ENCODE results near the gene PHACTR3. TPM values are rescaled to one million over a fixed set of nuclear protein-coding genes. Genes with fewer than 3 reads are reported as not detected.

PHACTR3 gene
- total and polyA plus RNA-seq, 2 donors (not counting 3 experiments of a cell fraction or from before 2014, with no cell fraction given): not detected

DNA sequence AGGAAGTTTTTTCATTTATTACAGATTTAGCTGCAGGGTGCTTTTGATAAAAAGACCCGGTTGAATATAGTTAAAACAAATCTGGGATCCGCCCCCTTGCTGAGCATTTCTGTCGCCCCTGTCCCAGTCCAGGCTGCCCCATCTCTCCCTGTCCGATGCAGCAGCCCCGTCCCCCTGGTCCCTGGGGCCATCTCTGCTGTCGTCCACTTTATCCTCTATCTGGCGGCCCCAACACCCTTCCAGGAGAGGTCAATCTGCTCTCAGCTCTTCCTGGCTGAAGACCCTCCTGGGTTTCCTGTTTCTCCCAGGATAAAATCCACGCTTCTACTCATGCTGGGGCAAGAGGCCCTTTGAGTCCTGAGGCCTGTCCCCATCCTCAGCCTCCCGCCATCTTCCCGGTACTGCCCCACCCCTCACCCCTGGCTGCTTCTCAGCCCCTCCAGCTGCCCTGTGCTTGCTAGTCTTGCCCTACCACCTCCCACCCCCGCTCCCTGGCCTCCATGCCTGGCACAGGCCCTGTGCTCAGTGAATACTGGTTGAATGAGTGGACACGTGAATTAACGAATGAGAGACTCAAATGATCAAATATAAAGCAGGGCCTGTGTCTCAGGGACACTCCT lies 16.0 kb upstream of the PHACTR3 start:
- Histone ChIP-seq H3K27ac (ENCODE audit: insufficient read depth, low read depth, low read length) (no peak overlapping the region), H3K9me3 (replicated peaks; ENCODE audit: control insufficient read depth, insufficient read depth, low read length) (no peaks in the 10 kb centered on the region), H3K9me1 (replicated peaks; ENCODE audit: control insufficient read depth, extremely low read depth, insufficient read depth, low read length) (no peaks in the 10 kb centered on the region), H3K79me2 (ENCODE audit: control insufficient read depth, insufficient read depth, low read length) (no peaks in the 10 kb centered on the region), H3K4me2 (ENCODE audit: insufficient read depth, low read length) (no peak overlapping the region), H3K27me3 (ENCODE audit: control insufficient read depth in 2 of 2, insufficient read depth in 2 of 2, low read length in 2 of 2) (no peaks in the 10 kb centered on the region), H4K20me1 (replicated peaks; ENCODE audit: control insufficient read depth, extremely low read depth, insufficient read depth, low read length) (no peaks in the 10 kb centered on the region), H3K9ac (replicated peaks; ENCODE audit: extremely low read depth, insufficient read depth, low read length) (no peak overlapping the region), H3K36me3 (ENCODE audit: control insufficient read depth in 2 of 2, extremely low read depth in 1 of 2, insufficient read depth in 2 of 2, low read length in 2 of 2) (no peaks in the 10 kb centered on the region), H3K4me3 (replicated peaks in 1 of 3; ENCODE audit: insufficient read depth in 1 of 3, low read depth in 1 of 3, low read length in 3 of 3) (no peak overlapping the region), H3K4me1 (ENCODE audit: control insufficient read depth, extremely low read depth, insufficient read depth, low read length) (no peaks in the 10 kb centered on the region), H2AFZ (ENCODE audit: low read depth, low read length) (no peak overlapping the region)
- DNase-seq (ENCODE audit: low read depth, low spot score): no peak
- no TSS peak for BruUV-seq (replicated peaks)
- intact Hi-C loops (cut with micrococcal nuclease): no loop called here
- ChIA-PET CTCF (no interaction called here), POLR2A (no interaction called here)
- no peak for TF ChIP-seq MYC (IDR thresholded peaks at IDR 0.05; ENCODE audit: low read depth, low read length)
- TF ChIP-seq POLR2AphosphoS5 (IDR thresholded peaks at IDR 0.05; ENCODE audit: insufficient read depth, low read depth, low read length): no peak
- TF ChIP-seq, protein P1, sequence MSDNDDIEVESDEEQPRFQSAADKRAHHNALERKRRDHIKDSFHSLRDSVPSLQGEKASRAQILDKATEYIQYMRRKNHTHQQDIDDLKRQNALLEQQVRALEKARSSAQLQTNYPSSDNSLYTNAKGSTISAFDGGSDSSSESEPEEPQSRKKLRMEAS (IDR thresholded peaks at IDR 0.05; ENCODE audit: insufficient read depth, insufficient read length): no peak
- no peak for TF ChIP-seq POLR2A (IDR thresholded peaks at IDR 0.05; ENCODE audit: low read depth, low read length)
- TF ChIP-seq EZH2 (IDR thresholded peaks at IDR 0.05; ENCODE audit: borderline replicate concordance, low read depth, low read length, severe bottlenecking): no peak
- TF ChIP-seq FOS (IDR thresholded peaks at IDR 0.05; ENCODE audit: borderline replicate concordance, insufficient read depth, low read length): no peak
- TF ChIP-seq, protein P2, sequence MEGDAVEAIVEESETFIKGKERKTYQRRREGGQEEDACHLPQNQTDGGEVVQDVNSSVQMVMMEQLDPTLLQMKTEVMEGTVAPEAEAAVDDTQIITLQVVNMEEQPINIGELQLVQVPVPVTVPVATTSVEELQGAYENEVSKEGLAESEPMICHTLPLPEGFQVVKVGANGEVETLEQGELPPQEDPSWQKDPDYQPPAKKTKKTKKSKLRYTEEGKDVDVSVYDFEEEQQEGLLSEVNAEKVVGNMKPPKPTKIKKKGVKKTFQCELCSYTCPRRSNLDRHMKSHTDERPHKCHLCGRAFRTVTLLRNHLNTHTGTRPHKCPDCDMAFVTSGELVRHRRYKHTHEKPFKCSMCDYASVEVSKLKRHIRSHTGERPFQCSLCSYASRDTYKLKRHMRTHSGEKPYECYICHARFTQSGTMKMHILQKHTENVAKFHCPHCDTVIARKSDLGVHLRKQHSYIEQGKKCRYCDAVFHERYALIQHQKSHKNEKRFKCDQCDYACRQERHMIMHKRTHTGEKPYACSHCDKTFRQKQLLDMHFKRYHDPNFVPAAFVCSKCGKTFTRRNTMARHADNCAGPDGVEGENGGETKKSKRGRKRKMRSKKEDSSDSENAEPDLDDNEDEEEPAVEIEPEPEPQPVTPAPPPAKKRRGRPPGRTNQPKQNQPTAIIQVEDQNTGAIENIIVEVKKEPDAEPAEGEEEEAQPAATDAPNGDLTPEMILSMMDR (IDR thresholded peaks at IDR 0.05; ENCODE audit: extremely low read depth in 1 of 2, insufficient read depth in 1 of 2, low read depth in 1 of 2, low read length in 2 of 2): no peak
- no peak for TF ChIP-seq JUN (IDR thresholded peaks at IDR 0.05; ENCODE audit: borderline replicate concordance, insufficient read depth, insufficient read length, low read depth)
- TF ChIP-seq GATA2 (IDR thresholded peaks at IDR 0.05; ENCODE audit: insufficient read depth, insufficient read length, low read depth, low read length): no peak
- no peak for FAIRE-seq
- dilution Hi-C loops (cut with MboI; ENCODE audit: extremely low pct_ligation_motif_present, low sequenced_read_pairs): no loop called here
